SK-N-SH (cell line): Measurements from ENCODE around the gene MGAT4B. TPM values are rescaled to one million over a fixed set of nuclear protein-coding genes. Genes with fewer than 3 reads are reported as not detected.
A peak's percentile ranks its signal among the peaks of the same experiment; 100 is the strongest.

Experiments used
- CTCF ChIA-PET: fragments of 300-600, 350-600 bp; formaldehyde crosslinking; extraction: SDS; loops from one replicate; lab custom pipeline; 2021; lab: Yijun Ruan, JAX
- POLR2A ChIA-PET: fragments of 350-600 bp; sonication (Branson Sonifier 250); formaldehyde crosslinking; extraction: SDS; loops from one replicate; lab custom pipeline; 2020; ENCODE audit warnings: antibody characterized with exemption, inconsistent platforms; lab: Yijun Ruan, JAX
- DNase-seq: peaks from one replicate; pipeline ENCODE4 v3.0.0; 2012
- H2AFZ ChIP-seq: fragments of 200-600 bp; sonication (generic); 2 replicates; pipeline ENCODE4 v1.8.1; 2016; ENCODE audit warnings: antibody characterized with exemption, mild to moderate bottlenecking, low read depth
- H3F3A ChIP-seq: fragments of 200-600 bp; sonication (generic); replicated peaks from 2 replicates; pipeline ENCODE3; 2016; ENCODE audit warnings: antibody characterized with exemption, mild to moderate bottlenecking; ENCODE audit not compliant: insufficient read depth
- H3K27ac ChIP-seq, 2 experiments: fragments of 200-500 bp in 1 of 2; fragments of 200-600 bp in 1 of 2; sonication (Bioruptor generic) in 1 of 2; sonication (generic), shearing (Covaris generic) in 1 of 2; 2 replicates each; pipeline versions ENCODE4 v1.5.1 to v1.6.1; 2014 to 2016; ENCODE audit warnings: low read depth in 2 of 2, inconsistent platforms in 1 of 2, low read length in 1 of 2, mild to moderate bottlenecking in 1 of 2, mixed read lengths in 1 of 2
- H3K27me3 ChIP-seq: fragments of 200-600 bp; sonication (generic), shearing (Covaris generic); 2 replicates; pipeline ENCODE4 v1.6.1; 2016; ENCODE audit warnings: mixed run types; ENCODE audit not compliant: insufficient read depth
- H3K36me3 ChIP-seq, 2 experiments: fragments of 200-500 bp in 1 of 2; fragments of 200-600 bp in 1 of 2; sonication (Bioruptor generic) in 1 of 2; sonication (generic) in 1 of 2; replicated peaks in 1 of 2; 2 replicates each; pipeline versions ENCODE3 to v1.5.1; 2014 to 2016; ENCODE audit warnings: low read length in 1 of 2, mild to moderate bottlenecking in 1 of 2; ENCODE audit not compliant: insufficient read depth in 2 of 2, control insufficient read depth in 1 of 2
- H3K4me1 ChIP-seq, 2 experiments: fragments of 200-500 bp in 1 of 2; fragments of 200-600 bp in 1 of 2; sonication (Bioruptor generic) in 1 of 2; sonication (generic), shearing (Covaris generic) in 1 of 2; 2 replicates each; pipeline versions ENCODE4 v1.5.1 to v1.6.1; 2014 to 2016; ENCODE audit warnings: low read depth in 1 of 2, low read length in 1 of 2, mixed run types in 1 of 2; ENCODE audit not compliant: insufficient read depth in 2 of 2, control insufficient read depth in 1 of 2
- H3K4me2 ChIP-seq: fragments of 200-600 bp; sonication (generic), shearing (Covaris generic); 2 replicates; pipeline ENCODE4 v1.6.1; 2017; ENCODE audit warnings: mixed run types
- H3K4me3 ChIP-seq, 2 experiments: fragments of 200-500 bp in 1 of 2; fragments of 200-600 bp in 1 of 2; sonication (Bioruptor generic) in 1 of 2; sonication (generic), shearing (Covaris generic) in 1 of 2; 2 replicates each; pipeline versions ENCODE4 v1.5.1 to v1.8.1; 2014 to 2016; ENCODE audit warnings: low read depth in 2 of 2, inconsistent platforms in 1 of 2, low read length in 1 of 2, mild to moderate bottlenecking in 1 of 2, mixed read lengths in 1 of 2, moderate library complexity in 1 of 2
- H3K79me2 ChIP-seq: fragments of 200-600 bp; sonication (generic); 2 replicates; pipeline ENCODE4 v1.8.1; 2017; ENCODE audit warnings: mild to moderate bottlenecking; ENCODE audit not compliant: insufficient read depth
- H3K9ac ChIP-seq: fragments of 200-600 bp; sonication (generic); 2 replicates; pipeline ENCODE4 v1.6.1; 2017; ENCODE audit warnings: mixed run types
- H3K9me2 ChIP-seq: fragments of 200-600 bp; sonication (generic); 2 replicates; pipeline ENCODE4 v1.6.1; 2017; ENCODE audit warnings: mixed run types
- H3K9me3 ChIP-seq: fragments of 200-600 bp; sonication (generic); 2 replicates; pipeline ENCODE4 v1.6.1; 2017; ENCODE audit warnings: mixed run types, mild to moderate bottlenecking, moderate library complexity
- H4K20me1 ChIP-seq: fragments of 200-600 bp; sonication (generic); 2 replicates; pipeline ENCODE4 v1.6.1; 2017; ENCODE audit warnings: mild to moderate bottlenecking, mixed run types; ENCODE audit not compliant: insufficient read depth
- CTCF ChIP-seq: fragments of 200-600 bp; sonication (generic); IDR thresholded peaks from 2 replicates; pipeline ENCODE4 v1.6.1; 2017; ENCODE audit warnings: antibody characterized with exemption, mild to moderate bottlenecking, moderate library complexity
- FOXJ3 ChIP-seq: sonication (generic); formaldehyde crosslinking; IDR thresholded peaks from 2 replicates; pipeline ENCODE4 v1.5.1; 2020; ENCODE audit warnings: mild to moderate bottlenecking, missing genetic modification reagents
- GABPA ChIP-seq: IDR thresholded peaks from 2 replicates; pipeline ENCODE4 v1.4.0; 2012; ENCODE audit warnings: low read depth, mild to moderate bottlenecking
- GATA2 ChIP-seq: sonication (generic); formaldehyde crosslinking; IDR thresholded peaks from 2 replicates; pipeline ENCODE4 v1.5.0; 2020; ENCODE audit warnings: mild to moderate bottlenecking, missing genetic modification reagents
- IRF3 ChIP-seq: fragments of 150-350 bp; IDR thresholded peaks from 2 replicates; pipeline ENCODE4 v1.6.1; 2016; ENCODE audit warnings: mild to moderate bottlenecking, low read depth, low read length
- JUND ChIP-seq: IDR thresholded peaks from 2 replicates; pipeline ENCODE4 v1.4.0; 2012
- MAX ChIP-seq: IDR thresholded peaks from 2 replicates; pipeline ENCODE4 v1.4.0; 2012; ENCODE audit warnings: low read depth
- REST ChIP-seq: IDR thresholded peaks from 2 replicates; pipeline ENCODE4 v1.6.1; 2012; ENCODE audit warnings: mild to moderate bottlenecking, low read depth, low read length, moderate library complexity
- RXRA ChIP-seq: IDR thresholded peaks from 2 replicates; pipeline ENCODE4 v1.4.0; 2012; ENCODE audit warnings: low read depth, mild to moderate bottlenecking, borderline replicate concordance
- SIN3A ChIP-seq: IDR thresholded peaks from 2 replicates; pipeline ENCODE4 v1.6.1; 2012; ENCODE audit warnings: low read depth, mild to moderate bottlenecking, low read length, moderate library complexity, borderline replicate concordance
- TCF12 ChIP-seq: IDR thresholded peaks from 2 replicates; pipeline ENCODE4 v1.4.0; 2012
- USF1 ChIP-seq: IDR thresholded peaks from 2 replicates; pipeline ENCODE4 v1.4.0; 2012; ENCODE audit warnings: low read depth, borderline replicate concordance
- ZBTB33 ChIP-seq: IDR thresholded peaks from 2 replicates; pipeline ENCODE4 v1.4.0; 2012; ENCODE audit warnings: low read depth, borderline replicate concordance
- WGBS: methylation state at CpG from one replicate; pipeline ENCODE4 v1.1.6; 2017; ENCODE audit warnings: low lambda C conversion rate; 5-methylcytosine and 5-hydroxymethylcytosine counted together
- polyA plus RNA-seq, 3 experiments: library from polyadenylated mRNA; depleted of rRNA; stranded (reverse); fragments of >200 nt; gene quantifications; 2 replicates each; pipeline ENCODE4 v1.2.3, GENCODE V29; 2012

Gene MGAT4B
- polyA plus RNA-seq, 1 of the 3 experiments (the other 2 are of a cell fraction), result 190 TPM

- Histone ChIP-seq H3K4me1 (peaks cover 22 to 39% of the 10 kb centered on the region in 2 experiments), H3K9me3 (no peaks in the 10 kb centered on the region), H4K20me1 (peaks cover 61% of the 10 kb centered on the region), H3F3A (peaks cover 11% of the 10 kb centered on the region), H3K9ac (peak overlapping the region; percentile 97; the same call in 1 of the 2 replicates), H3K9me2 (no peaks in the 10 kb centered on the region), H3K27me3 (no peaks in the 10 kb centered on the region), H3K4me3 (peak overlapping the region; percentile 97), H3K4me2 (peak overlapping the region; percentile 75), H3K27ac (peak overlapping the region; percentile 56 to 94; a peak in 3 of 4 replicates), H3K79me2 (peaks cover 67% of the 10 kb centered on the region), H3K36me3 (peaks cover 37 to 38% of the 10 kb centered on the region in 2 experiments), H2AFZ (no peak overlapping the region)
- ChIA-PET POLR2A (interaction anchor here (0.6 to 1.0 kb wide), 5 partner anchors 11 to 58 kb away, joined by 3 to 6 read pairs (median 3); partner anchors contain the start of gene MRNIP), CTCF (interaction anchor here (1.2 to 1.8 kb wide), 4 partner anchors 20 to 59 kb away, joined by 4 to 10 read pairs (median 6); no protein-coding TSS in a partner anchor)
- WGBS, result 49% methylated on average over 3 of the region's 3 CpGs
- TF ChIP-seq GATA2 (CRISPR knock-in tag), result peak; percentile 40
- TF ChIP-seq MAX, result 0 out of 2 replicates have a peak, but pooled peaks have one; percentile 1
- TF ChIP-seq JUND, result no peak
- no peak for TF ChIP-seq SIN3A
- 0 out of 2 replicates have a peak, but pooled peaks have one; percentile 6 for TF ChIP-seq FOXJ3 (CRISPR knock-in tag)
- DNase-seq, result no peak
These were observed 15.4 kb upstream of the MGAT4B start for GRCh38 chr5:179822059-179822432.

- no peaks in the 10 kb centered on the region for H3K9me3 ChIP-seq
- peaks cover 22 to 39% of the 10 kb centered on the region in 2 experiments for H3K4me1 ChIP-seq
- TF ChIP-seq USF1 (no peak), REST (no peak), FOXJ3 (CRISPR knock-in tag) (peak; percentile 67; the same call in 1 of the 2 replicates), TCF12 (no peak), IRF3 (no peak), MAX (peak; percentile 27; the same call in 1 of the 2 replicates), GABPA (no peak), ZBTB33 (no peak), CTCF (no peak), RXRA (no peak)
These were observed 14.8 kb upstream of the MGAT4B start for GRCh38 chr5:179821298-179822058.

More at GRCh38 chr5:179821298-179822058, 14.8 kb upstream of the MGAT4B start:
- Histone ChIP-seq H3K79me2 (peaks cover 61% of the 10 kb centered on the region), H4K20me1 (peaks cover 55% of the 10 kb centered on the region), H3K9ac (peak overlapping the region; percentile 97), H3K4me2 (peak overlapping the region; percentile 75), H3K27ac (peak overlapping the region; percentile 84 to 94), H3K36me3 (peaks cover 33% of the 10 kb centered on the region in 2 experiments), H2AFZ (no peak overlapping the region), H3K27me3 (no peaks in the 10 kb centered on the region), H3K9me2 (no peaks in the 10 kb centered on the region), H3K4me3 (peak overlapping the region; percentile 97), H3F3A (peaks cover 11% of the 10 kb centered on the region)
- ChIA-PET POLR2A (interaction anchor here (0.6 to 1.0 kb wide), 7 partner anchors 10 to 57 kb away, joined by 3 to 6 read pairs (median 3); partner anchors contain the start of gene MRNIP), CTCF (interaction anchor here (1.1 to 1.8 kb wide), 5 partner anchors 9 to 58 kb away, joined by 3 to 10 read pairs (median 5); no protein-coding TSS in a partner anchor)
- peak; percentile 98 for DNase-seq
- 1% methylated on average over 26 of the region's 54 CpGs for WGBS
